MM.1S (cell line): ENCODE measurements around the gene LIME1.

Experiments used
- EZH2 ChIP-seq: fragments of 300-600 bp; sonication (generic); optimal IDR thresholded peaks from 2 replicates; pipeline ENCODE3; 2017; ENCODE audit warnings: low read depth, mild to moderate bottlenecking, antibody characterized with exemption, low read length, mixed read lengths
- EZH2phosphoT487 ChIP-seq: fragments of 300-600 bp; sonication (generic); IDR thresholded peaks from 2 replicates; pipeline ENCODE4 v1.6.1; 2018; ENCODE audit warnings: antibody characterized with exemption, low read length
- TF ChIP-seq, protein P1 (sequence below): fragments of 300-600 bp; sonication (generic); IDR thresholded peaks from 2 replicates; pipeline ENCODE4 v1.5.1; 2016; ENCODE audit warnings: antibody characterized with exemption, low read length, mixed read lengths

DNA sequence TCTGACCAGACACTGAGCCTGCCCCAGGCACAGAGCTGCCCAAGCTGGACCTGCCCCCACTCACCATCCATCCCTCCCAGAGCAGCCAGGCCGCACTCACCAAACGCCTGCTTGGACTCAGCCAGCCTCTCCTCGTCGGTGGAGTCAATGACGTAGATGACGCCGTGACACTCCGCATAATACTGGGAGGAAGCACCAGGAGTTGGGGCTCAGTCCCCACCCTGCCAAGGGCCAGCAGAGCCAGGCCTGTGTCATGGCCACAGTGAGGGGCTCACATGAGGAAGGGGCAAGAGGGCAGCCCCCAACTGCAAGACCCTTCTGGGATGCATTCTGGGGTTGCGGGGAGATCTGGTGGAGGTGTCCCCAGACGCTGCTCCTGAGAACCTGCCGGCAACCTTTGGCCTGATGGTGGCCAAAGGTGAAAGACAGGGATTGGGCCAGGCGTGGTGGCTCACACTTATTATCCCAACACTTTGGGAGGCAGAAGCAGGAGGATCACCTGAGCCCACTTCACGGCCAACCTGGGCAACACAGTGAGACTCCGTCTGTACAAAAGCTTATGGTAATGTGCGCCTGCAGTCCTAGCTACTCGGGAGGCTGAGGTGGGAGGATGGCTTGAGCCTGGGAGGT lies 34.3 kb upstream of the LIME1 start:
- TF ChIP-seq, protein P1, sequence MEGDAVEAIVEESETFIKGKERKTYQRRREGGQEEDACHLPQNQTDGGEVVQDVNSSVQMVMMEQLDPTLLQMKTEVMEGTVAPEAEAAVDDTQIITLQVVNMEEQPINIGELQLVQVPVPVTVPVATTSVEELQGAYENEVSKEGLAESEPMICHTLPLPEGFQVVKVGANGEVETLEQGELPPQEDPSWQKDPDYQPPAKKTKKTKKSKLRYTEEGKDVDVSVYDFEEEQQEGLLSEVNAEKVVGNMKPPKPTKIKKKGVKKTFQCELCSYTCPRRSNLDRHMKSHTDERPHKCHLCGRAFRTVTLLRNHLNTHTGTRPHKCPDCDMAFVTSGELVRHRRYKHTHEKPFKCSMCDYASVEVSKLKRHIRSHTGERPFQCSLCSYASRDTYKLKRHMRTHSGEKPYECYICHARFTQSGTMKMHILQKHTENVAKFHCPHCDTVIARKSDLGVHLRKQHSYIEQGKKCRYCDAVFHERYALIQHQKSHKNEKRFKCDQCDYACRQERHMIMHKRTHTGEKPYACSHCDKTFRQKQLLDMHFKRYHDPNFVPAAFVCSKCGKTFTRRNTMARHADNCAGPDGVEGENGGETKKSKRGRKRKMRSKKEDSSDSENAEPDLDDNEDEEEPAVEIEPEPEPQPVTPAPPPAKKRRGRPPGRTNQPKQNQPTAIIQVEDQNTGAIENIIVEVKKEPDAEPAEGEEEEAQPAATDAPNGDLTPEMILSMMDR = no peak
- no peak for TF ChIP-seq EZH2phosphoT487
- no peak for TF ChIP-seq EZH2
